8988T (cell line): ENCODE data around the gene MRPL38.
"Not testable (repeated sequence)": the region's sequence is repeated elsewhere in the genome, so short reads cannot be mapped to it uniquely, and the experiment has no call there.

Experiments
- DNase-seq: peaks from one replicate; pipeline ENCODE4 v3.0.0; 2011

Gene MRPL38

GRCh38 chr17:75895370-75896155 lies 9.1 kb downstream of the MRPL38 start:
- peak; percentile 54 for DNase-seq

GRCh38 chr17:75894049-75894733 lies 10.5 kb downstream of the MRPL38 start:
- DNase-seq = no peak

GRCh38 chr17:75893305-75894048 lies 11.2 kb downstream of the MRPL38 start:
- no peak for DNase-seq

- DNase-seq = no peak
These were observed 12.0 kb downstream of the MRPL38 start for GRCh38 chr17:75892556-75893224.

- DNase-seq = no peak
These were observed 12.8 kb downstream of the MRPL38 start for GRCh38 chr17:75891605-75892555.

GRCh38 chr17:75891022-75891604 lies 13.6 kb downstream of the MRPL38 start:
- no peak for DNase-seq

- no peak for DNase-seq
These were observed 15.2 kb downstream of the MRPL38 start for GRCh38 chr17:75889454-75889853.

GRCh38 chr17:75888484-75888883 lies 16.2 kb downstream of the MRPL38 start:
- no peak for DNase-seq

- not testable (repeated sequence) for DNase-seq
These were observed 18.8 kb downstream of the MRPL38 start for GRCh38 chr17:75885860-75886259.

- DNase-seq = no peak
These were observed 19.3 kb downstream of the MRPL38 start for GRCh38 chr17:75885431-75885830.

- DNase-seq = no peak
These were observed 22.8 kb downstream of the MRPL38 start for GRCh38 chr17:75881678-75882454.

GRCh38 chr17:75880266-75880665 lies 24.4 kb downstream of the MRPL38 start:
- DNase-seq = no peak

- peak; percentile 56 for DNase-seq
These were observed 26.3 kb downstream of the MRPL38 start, which contains the start of gene TRIM47 for GRCh38 chr17:75878174-75878998. TSS of gene TRIM47 (minus strand) at chr17:75878581. CDS start at chr17:75878548, 33 bp downstream.

GRCh38 chr17:75877752-75878173 lies 26.9 kb downstream of the MRPL38 start:
- DNase-seq = no peak

GRCh38 chr17:75876938-75877751 lies 27.5 kb downstream of the MRPL38 start:
- DNase-seq = no peak

GRCh38 chr17:75876190-75876937 lies 28.3 kb downstream of the MRPL38 start:
- DNase-seq = no peak

- no peak for DNase-seq
These were observed 28.8 kb downstream of the MRPL38 start for GRCh38 chr17:75875940-75876189.
